Islet precursor cell (in vitro differentiated cells): Measurements from ENCODE around the gene PLXDC2.

Source experiments
- DNase-seq: peaks from one replicate; pipeline ENCODE4 v3.0.0-alpha.2; 2018

Gene PLXDC2

GRCh38 chr10:19946245-19946644 lies 130.0 kb downstream of the PLXDC2 start:
- no peak for DNase-seq

GRCh38 chr10:19946791-19947190 lies 130.6 kb downstream of the PLXDC2 start:
- no peak for DNase-seq

- no peak for DNase-seq
These were observed 131.0 kb downstream of the PLXDC2 start for GRCh38 chr10:19947215-19947614.

GRCh38 chr10:19947656-19948055 lies 131.4 kb downstream of the PLXDC2 start:
- no peak for DNase-seq

- DNase-seq, result no peak
These were observed 136.2 kb downstream of the PLXDC2 start for GRCh38 chr10:19952224-19953010.

- DNase-seq, result no peak
These were observed 138.4 kb downstream of the PLXDC2 start for GRCh38 chr10:19954601-19955000.

GRCh38 chr10:19956516-19957032 lies 140.3 kb downstream of the PLXDC2 start:
- no peak for DNase-seq

GRCh38 chr10:19958787-19959186 lies 142.6 kb downstream of the PLXDC2 start:
- DNase-seq, result no peak

- no peak for DNase-seq
These were observed 145.1 kb downstream of the PLXDC2 start for GRCh38 chr10:19961076-19962053.

GRCh38 chr10:19964625-19965024 lies 148.4 kb downstream of the PLXDC2 start:
- DNase-seq, result no peak

GRCh38 chr10:19966751-19967150 lies 150.5 kb downstream of the PLXDC2 start:
- DNase-seq, result peak; percentile 84

- no peak for DNase-seq
These were observed 151.7 kb downstream of the PLXDC2 start for GRCh38 chr10:19967981-19968380.

- DNase-seq, result no peak
These were observed 152.5 kb downstream of the PLXDC2 start for GRCh38 chr10:19968745-19969144.

GRCh38 chr10:19970256-19970655 lies 154.0 kb downstream of the PLXDC2 start:
- DNase-seq, result no peak

- DNase-seq, result no peak
These were observed 154.5 kb downstream of the PLXDC2 start for GRCh38 chr10:19970717-19971116.

- no peak for DNase-seq
These were observed 155.3 kb downstream of the PLXDC2 start for GRCh38 chr10:19971343-19972052.

GRCh38 chr10:19974138-19974537 lies 157.9 kb downstream of the PLXDC2 start:
- DNase-seq, result no peak

GRCh38 chr10:19974554-19974953 lies 158.3 kb downstream of the PLXDC2 start:
- no peak for DNase-seq

GRCh38 chr10:19977097-19977521 lies 160.9 kb downstream of the PLXDC2 start:
- no peak for DNase-seq

- no peak for DNase-seq
These were observed 163.4 kb downstream of the PLXDC2 start for GRCh38 chr10:19979628-19980027.

- no peak for DNase-seq
These were observed 167.8 kb downstream of the PLXDC2 start for GRCh38 chr10:19983880-19984565.

GRCh38 chr10:19985745-19986144 lies 169.5 kb downstream of the PLXDC2 start:
- DNase-seq, result no peak
